CD14-positive monocyte (primary cell): Measurements from ENCODE around the gene HS3ST2. TPM values are rescaled to one million over a fixed set of nuclear protein-coding genes. Genes with fewer than 3 reads are reported as not detected.
A peak's percentile ranks its signal among the peaks of the same experiment; 100 is the strongest.

Source experiments
- DNase-seq, 3 donors: peaks; one replicate each; pipeline ENCODE4 v3.0.0-alpha.2; 2011 to 2022
- H2AFZ ChIP-seq: 2 replicates; pipeline ENCODE4 v1.6.0; 2012; ENCODE audit warnings: mild to moderate bottlenecking, low read depth, low read length, inconsistent platforms; ENCODE audit not compliant: insufficient read depth, poor library complexity, severe bottlenecking
- H3K27ac ChIP-seq, 2 donors: 1 replicate in 1 of 2; 2 replicates in 1 of 2; pipeline ENCODE4 v1.5.1; 2012 to 2013; ENCODE audit warnings: low read length in 2 of 2, control low read depth in 1 of 2, inconsistent platforms in 1 of 2, low read depth in 1 of 2, mild to moderate bottlenecking in 1 of 2
- H3K27me3 ChIP-seq, 2 donors: one replicate each; pipeline versions ENCODE4 v1.6.0 to v1.6.1; 2011 to 2013; ENCODE audit warnings: low read length in 2 of 2; ENCODE audit not compliant: control insufficient read depth in 2 of 2, insufficient read depth in 2 of 2
- H3K36me3 ChIP-seq, 2 donors: replicated peaks in 1 of 2; 1 replicate in 1 of 2; 2 replicates in 1 of 2; pipeline versions ENCODE4 v1.5.1 to v1.6.1; 2012 to 2013; ENCODE audit warnings: low read length in 2 of 2, control low read depth in 1 of 2, inconsistent platforms in 1 of 2, mild to moderate bottlenecking in 1 of 2; ENCODE audit not compliant: insufficient read depth in 2 of 2, control insufficient read depth in 1 of 2
- H3K4me1 ChIP-seq, 2 donors: 1 replicate in 1 of 2; 2 replicates in 1 of 2; pipeline versions ENCODE4 v1.5.1 to v1.6.1; 2012 to 2013; ENCODE audit warnings: low read length in 2 of 2, control low read depth in 1 of 2, inconsistent platforms in 1 of 2, mild to moderate bottlenecking in 1 of 2, moderate library complexity in 1 of 2; ENCODE audit not compliant: insufficient read depth in 2 of 2, control insufficient read depth in 1 of 2
- H3K4me2 ChIP-seq: replicated peaks from 2 replicates; pipeline ENCODE3; 2012; ENCODE audit warnings: low read length, moderate library complexity, mild to moderate bottlenecking; ENCODE audit not compliant: poor library complexity, severe bottlenecking; ENCODE audit errors: extremely low read depth
- H3K4me3 ChIP-seq, 3 experiments: fragments of 200-600 bp in 1 of 3; sonication (generic) in 1 of 3; replicated peaks in 1 of 3; 1 replicate in 2 of 3; 2 replicates in 1 of 3; pipeline ENCODE4 v1.5.1; 2011 to 2013; ENCODE audit warnings: low read length in 3 of 3, mild to moderate bottlenecking in 3 of 3, control low read depth in 2 of 3, low read depth in 2 of 3, inconsistent platforms in 1 of 3, moderate library complexity in 1 of 3
- H3K79me2 ChIP-seq: 2 replicates; pipeline ENCODE4 v1.6.0; 2012; ENCODE audit warnings: mild to moderate bottlenecking, control low read depth, inconsistent platforms, low read length, moderate library complexity; ENCODE audit not compliant: insufficient read depth
- H3K9ac ChIP-seq: 2 replicates; pipeline ENCODE4 v1.6.0; 2017; ENCODE audit warnings: low read length, mild to moderate bottlenecking; ENCODE audit not compliant: insufficient read depth, poor library complexity, severe bottlenecking
- H3K9me3 ChIP-seq, 2 donors: replicated peaks in 1 of 2; 1 replicate in 1 of 2; 2 replicates in 1 of 2; pipeline versions ENCODE4 v1.5.1 to v1.6.1; 2012 to 2013; ENCODE audit warnings: low read length in 2 of 2, control low read depth in 1 of 2; ENCODE audit not compliant: control insufficient read depth in 1 of 2, insufficient read depth in 1 of 2
- H4K20me1 ChIP-seq: 2 replicates; pipeline ENCODE4 v1.6.0; 2012; ENCODE audit warnings: mild to moderate bottlenecking, low read length, control low read depth, moderate library complexity; ENCODE audit not compliant: insufficient read depth
- H3K27ac Mint-ChIP-seq, 7 donors: one replicate each; pipeline ENCODE4 v1.8.0; 2020; ENCODE audit warnings: mild to moderate bottlenecking in 7 of 7, mixed read lengths in 7 of 7, moderate library complexity in 6 of 7, inconsistent platforms in 2 of 7
- H3K27me3 Mint-ChIP-seq, 3 donors: one replicate each; pipeline ENCODE4 v1.8.0; 2021 to 2022; ENCODE audit warnings: low read depth in 3 of 3, mild to moderate bottlenecking in 3 of 3, mixed read lengths in 3 of 3, moderate library complexity in 3 of 3, inconsistent platforms in 1 of 3
- H3K36me3 Mint-ChIP-seq, 2 donors: one replicate each; pipeline ENCODE4 v1.8.0; 2020; ENCODE audit warnings: mixed read lengths in 2 of 2, inconsistent platforms in 1 of 2, mild to moderate bottlenecking in 1 of 2
- H3K4me1 Mint-ChIP-seq: one replicate; pipeline ENCODE4 v1.8.0; 2020; ENCODE audit warnings: mild to moderate bottlenecking, mixed read lengths
- H3K4me3 Mint-ChIP-seq, 2 donors: one replicate each; pipeline ENCODE4 v1.8.0; 2020; ENCODE audit warnings: mild to moderate bottlenecking in 2 of 2, mixed read lengths in 2 of 2, moderate library complexity in 1 of 2
- H3K9me3 Mint-ChIP-seq, 7 donors: one replicate each; pipeline ENCODE4 v1.8.0; 2020 to 2022; ENCODE audit warnings: mixed read lengths in 7 of 7, mild to moderate bottlenecking in 6 of 7, moderate library complexity in 6 of 7, inconsistent platforms in 2 of 7
- CTCF ChIP-seq: fragments of 200-600 bp; IDR thresholded peaks from one replicate; pipeline ENCODE4 v1.8.0; 2022; ENCODE audit warnings: antibody characterized with exemption, mild to moderate bottlenecking
- WGBS: methylation state at CpG from one replicate; pipeline ENCODE4 v1.1.5; 2013; ENCODE audit warnings: missing lambda C conversion rate; ENCODE audit not compliant: insufficient coverage; 5-methylcytosine and 5-hydroxymethylcytosine counted together
- intact Hi-C, 2 donors: fragments of 100-400 bp; cut with micrococcal nuclease; formaldehyde crosslinking; loops; one replicate each; pipeline versions ENCODE4 v1.15.0 to v1.15.1; 2023
- polyA plus RNA-seq, 3 donors: library from polyadenylated mRNA; depleted of rRNA in 1 of 3; unstranded in 2 of 3; stranded (reverse) in 1 of 3; fragments of 300-500 nt in 2 of 3; fragments of >200 nt in 1 of 3; fragmentation: Illumina TruSeq in 2 of 3; gene quantifications; 1 replicate in 2 of 3; 2 replicates in 1 of 3; pipeline ENCODE4 v1.2.3, GENCODE V29; 2012 to 2021

The HS3ST2 gene
- polyA plus RNA-seq, 3 donors, result not detected

- WGBS, result 68% methylated on average over 4 of the region's 6 CpGs
- Histone ChIP-seq H3K4me2 (no peak overlapping the region), H3K36me3 (no peaks in the 10 kb centered on the region), H3K9ac (no peak overlapping the region), H3K9me3 (no peaks in the 10 kb centered on the region), H3K27me3 (peaks cover 3 to 19% of the 10 kb centered on the region in 2 donors), H3K4me3 (no peak overlapping the region), H3K79me2 (no peaks in the 10 kb centered on the region), H2AFZ (no peak overlapping the region), H3K4me1 (no peaks in the 10 kb centered on the region), H3K27ac (no peak overlapping the region), H4K20me1 (no peaks in the 10 kb centered on the region)
- no peaks in the 10 kb centered on the region for H3K4me1 Mint-ChIP-seq
- H3K27ac Mint-ChIP-seq, result no peak overlapping the region
- H3K4me3 Mint-ChIP-seq, result no peak overlapping the region
- H3K27me3 Mint-ChIP-seq, result peaks cover 5 to 14% (median 11%) of the 10 kb centered on the region in 3 donors
- no peaks in the 10 kb centered on the region for H3K9me3 Mint-ChIP-seq
- DNase-seq, result no peak
- H3K36me3 Mint-ChIP-seq, result no peaks in the 10 kb centered on the region
- TF ChIP-seq CTCF, result no peak
- intact Hi-C loops, result no loop called here
These were observed 86.9 kb downstream of the HS3ST2 start for GRCh38 chr16:22900863-22901262.

- Mint-ChIP-seq H3K4me3 (peak overlapping the region in 1 of 2 donors; percentile 26), H3K9me3 (no peaks in the 10 kb centered on the region), H3K27ac (no peak overlapping the region), H3K36me3 (no peaks in the 10 kb centered on the region), H3K4me1 (no peaks in the 10 kb centered on the region), H3K27me3 (peaks cover 5 to 11% (median 8%) of the 10 kb centered on the region in 3 donors)
- H4K20me1 ChIP-seq, result no peaks in the 10 kb centered on the region
- intact Hi-C loops, result no loop called here
- H3K9me3 ChIP-seq, result no peaks in the 10 kb centered on the region
- H3K36me3 ChIP-seq, result no peaks in the 10 kb centered on the region
- no peak overlapping the region for H2AFZ ChIP-seq
- H3K9ac ChIP-seq, result no peak overlapping the region
- no peak overlapping the region for H3K27ac ChIP-seq
- no peak overlapping the region for H3K4me2 ChIP-seq
- DNase-seq, result no peak
- no peak for TF ChIP-seq CTCF
- H3K4me3 ChIP-seq, result no peak overlapping the region
- peaks cover 3 to 15% of the 10 kb centered on the region in 2 donors for H3K27me3 ChIP-seq
- no peaks in the 10 kb centered on the region for H3K79me2 ChIP-seq
- no peaks in the 10 kb centered on the region for H3K4me1 ChIP-seq
- WGBS, result 94% methylated on average over 2 of the region's 5 CpGs
These were observed 87.6 kb downstream of the HS3ST2 start for GRCh38 chr16:22901563-22901962.
